ENCODE data around the gene EPN2.

DNA sequence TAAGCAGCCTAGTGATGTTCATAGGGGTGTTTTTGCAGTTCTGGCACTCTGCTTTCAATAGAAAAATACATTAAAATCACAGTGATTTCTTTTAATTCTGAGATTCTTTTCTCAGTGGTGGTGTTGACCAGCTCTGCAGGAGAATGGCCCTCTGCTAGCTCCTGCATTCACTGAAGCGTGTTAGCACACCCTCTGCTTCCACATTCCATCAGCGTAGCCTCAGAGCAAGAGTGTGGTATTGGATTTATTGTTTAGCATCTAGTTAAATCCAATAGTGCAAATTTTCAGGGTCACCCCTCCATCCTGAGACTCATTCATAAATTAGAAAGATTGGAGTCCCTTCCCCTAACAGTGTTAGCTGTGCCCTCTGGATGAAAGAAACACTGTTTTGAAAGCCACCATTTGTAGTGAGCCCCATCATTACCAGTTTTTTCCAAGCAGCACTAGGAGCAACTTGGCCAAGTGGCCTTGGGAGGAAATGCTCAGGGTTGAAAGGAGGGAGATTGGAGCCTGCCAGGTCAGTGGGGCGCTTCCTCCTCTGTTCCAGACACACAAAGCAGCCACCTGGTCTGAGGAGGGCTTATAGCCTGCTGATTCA, 79.7 kb downstream of the EPN2 start:
- TF ChIP-seq, protein P1, sequence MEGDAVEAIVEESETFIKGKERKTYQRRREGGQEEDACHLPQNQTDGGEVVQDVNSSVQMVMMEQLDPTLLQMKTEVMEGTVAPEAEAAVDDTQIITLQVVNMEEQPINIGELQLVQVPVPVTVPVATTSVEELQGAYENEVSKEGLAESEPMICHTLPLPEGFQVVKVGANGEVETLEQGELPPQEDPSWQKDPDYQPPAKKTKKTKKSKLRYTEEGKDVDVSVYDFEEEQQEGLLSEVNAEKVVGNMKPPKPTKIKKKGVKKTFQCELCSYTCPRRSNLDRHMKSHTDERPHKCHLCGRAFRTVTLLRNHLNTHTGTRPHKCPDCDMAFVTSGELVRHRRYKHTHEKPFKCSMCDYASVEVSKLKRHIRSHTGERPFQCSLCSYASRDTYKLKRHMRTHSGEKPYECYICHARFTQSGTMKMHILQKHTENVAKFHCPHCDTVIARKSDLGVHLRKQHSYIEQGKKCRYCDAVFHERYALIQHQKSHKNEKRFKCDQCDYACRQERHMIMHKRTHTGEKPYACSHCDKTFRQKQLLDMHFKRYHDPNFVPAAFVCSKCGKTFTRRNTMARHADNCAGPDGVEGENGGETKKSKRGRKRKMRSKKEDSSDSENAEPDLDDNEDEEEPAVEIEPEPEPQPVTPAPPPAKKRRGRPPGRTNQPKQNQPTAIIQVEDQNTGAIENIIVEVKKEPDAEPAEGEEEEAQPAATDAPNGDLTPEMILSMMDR (IDR thresholded peaks at IDR 0.05), result no peak
- TF ChIP-seq POLR2AphosphoS5 (IDR thresholded peaks at IDR 0.05), result no peak
- no peak for TF ChIP-seq POLR2A (IDR thresholded peaks at IDR 0.05)
